Globus pallidus (tissue), 1 donor: Measurements from ENCODE around the gene SEPTIN12.

ENCODE experiments used
- DNase-seq: peaks from one replicate; pipeline ENCODE4 v3.0.0-alpha.2; 2015; ENCODE audit warnings: low spot score

The SEPTIN12 gene, protein sequence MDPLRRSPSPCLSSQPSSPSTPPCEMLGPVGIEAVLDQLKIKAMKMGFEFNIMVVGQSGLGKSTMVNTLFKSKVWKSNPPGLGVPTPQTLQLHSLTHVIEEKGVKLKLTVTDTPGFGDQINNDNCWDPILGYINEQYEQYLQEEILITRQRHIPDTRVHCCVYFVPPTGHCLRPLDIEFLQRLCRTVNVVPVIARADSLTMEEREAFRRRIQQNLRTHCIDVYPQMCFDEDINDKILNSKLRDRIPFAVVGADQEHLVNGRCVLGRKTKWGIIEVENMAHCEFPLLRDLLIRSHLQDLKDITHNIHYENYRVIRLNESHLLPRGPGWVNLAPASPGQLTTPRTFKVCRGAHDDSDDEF

DNA sequence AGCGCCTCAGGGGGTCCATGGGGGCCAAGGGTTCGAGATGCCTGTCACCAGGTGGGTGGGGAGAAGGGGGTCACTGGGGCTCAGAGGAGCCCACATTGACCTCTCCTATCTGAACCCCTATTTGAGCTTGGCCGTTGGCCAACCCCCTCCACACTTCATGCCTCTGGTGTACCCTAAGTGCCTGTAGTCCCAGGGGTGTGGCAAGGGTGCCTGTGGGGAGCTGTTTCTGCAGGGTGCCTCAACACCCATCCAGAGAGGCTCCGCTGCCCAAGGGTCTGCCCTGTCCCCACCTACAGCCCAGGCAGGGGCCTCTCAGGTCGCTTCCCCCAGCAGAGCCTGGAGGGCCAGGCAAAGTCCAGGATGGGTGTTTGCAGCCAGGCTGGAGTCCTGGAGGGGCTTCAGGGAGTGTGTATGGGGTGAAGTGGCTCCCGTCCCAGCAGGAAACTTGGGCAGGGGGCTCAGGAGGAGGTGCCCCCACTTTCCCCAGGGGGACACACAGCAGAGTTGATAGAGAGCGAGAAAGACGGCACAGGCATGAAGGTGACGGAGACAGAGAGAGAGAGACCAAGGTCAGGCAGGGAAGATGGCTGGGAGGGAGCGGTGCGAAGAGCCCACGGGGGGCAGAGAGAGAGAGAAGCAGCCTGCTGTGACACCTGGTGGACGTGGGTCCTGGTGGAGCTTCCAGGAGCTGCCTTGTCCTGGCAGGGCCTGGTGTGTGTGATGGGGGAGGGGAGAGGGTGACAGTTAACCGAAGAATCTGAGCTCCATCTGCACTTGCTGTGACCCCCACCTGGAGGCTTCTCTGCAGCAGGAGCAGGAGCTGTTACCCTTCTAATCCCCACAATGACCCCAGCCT, at the start of gene SEPTIN12:
Gene SEPTIN12 (minus strand): TSS at position 719 of the 856 bp plus-strand sequence. CDS start 700 bp downstream, at position 19.
- no peak for DNase-seq

DNA sequence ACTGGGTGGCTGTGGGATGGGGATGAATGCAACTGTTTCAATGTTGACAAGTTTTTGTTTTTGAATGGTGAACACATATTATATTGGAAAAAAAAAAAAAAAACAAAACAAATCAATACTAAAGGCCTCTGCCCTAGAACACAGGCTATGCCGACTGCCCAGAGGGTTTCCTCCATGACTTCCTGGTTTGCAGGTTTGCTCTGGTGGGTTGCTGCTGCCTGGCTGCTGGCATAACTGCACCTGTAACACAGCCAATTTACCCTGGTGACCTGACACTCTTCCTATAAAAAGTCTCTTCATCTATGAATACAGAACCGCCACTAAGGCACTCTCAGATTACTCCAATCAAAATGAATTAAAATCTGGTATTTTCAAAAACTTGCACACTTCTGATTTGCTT, 48.6 kb upstream of the SEPTIN12 start:
- no peak for DNase-seq

DNA sequence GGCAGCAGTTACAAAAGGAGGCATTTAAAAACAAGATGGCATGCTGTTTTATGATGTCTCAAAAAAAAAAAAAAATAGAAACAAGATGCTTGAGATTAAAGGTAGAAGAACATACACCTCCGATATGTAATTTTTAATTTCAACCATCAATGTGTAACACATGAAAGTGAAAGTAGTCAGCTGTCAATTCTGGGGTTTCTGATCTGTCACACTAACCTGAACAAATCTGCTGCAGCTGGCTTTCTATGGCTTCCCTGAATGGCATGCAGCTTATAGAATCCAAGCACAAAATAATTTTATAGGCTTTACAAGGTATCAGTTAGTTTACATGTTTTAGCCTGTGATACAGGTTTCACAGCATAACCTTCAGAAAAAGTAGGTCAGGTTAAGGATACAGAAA, 45.4 kb upstream of the SEPTIN12 start:
- no peak for DNase-seq

DNA sequence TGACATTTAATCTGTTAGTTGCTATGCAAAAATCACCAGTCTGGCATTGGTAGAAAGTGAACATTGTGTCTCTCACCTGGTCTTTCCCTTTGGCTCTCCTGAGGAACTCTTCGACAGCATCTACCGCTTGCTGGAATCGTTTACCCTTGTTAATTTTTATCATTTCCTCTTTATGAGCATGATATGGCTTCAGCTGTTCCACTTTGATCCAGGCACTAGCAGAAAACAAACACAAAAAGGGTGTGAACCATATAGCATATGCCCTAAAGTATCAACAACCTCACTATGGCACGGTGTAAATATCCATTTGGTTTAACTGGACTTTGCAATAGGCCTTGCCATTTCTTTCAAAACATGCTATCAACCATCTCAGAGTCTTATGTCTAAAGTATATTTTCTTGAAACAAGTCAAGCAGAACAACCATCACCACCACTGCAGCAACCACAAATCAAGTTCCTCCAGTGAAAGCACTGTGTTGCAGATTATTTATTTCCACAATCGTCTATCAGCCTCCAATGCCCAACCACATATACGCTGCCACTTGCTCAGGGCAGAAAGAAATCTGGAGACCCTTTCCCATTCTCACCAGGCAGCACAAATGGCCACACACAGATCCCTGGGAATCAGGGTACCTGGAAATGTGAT, 44.7 kb upstream of the SEPTIN12 start:
- DNase-seq, result no peak

DNA sequence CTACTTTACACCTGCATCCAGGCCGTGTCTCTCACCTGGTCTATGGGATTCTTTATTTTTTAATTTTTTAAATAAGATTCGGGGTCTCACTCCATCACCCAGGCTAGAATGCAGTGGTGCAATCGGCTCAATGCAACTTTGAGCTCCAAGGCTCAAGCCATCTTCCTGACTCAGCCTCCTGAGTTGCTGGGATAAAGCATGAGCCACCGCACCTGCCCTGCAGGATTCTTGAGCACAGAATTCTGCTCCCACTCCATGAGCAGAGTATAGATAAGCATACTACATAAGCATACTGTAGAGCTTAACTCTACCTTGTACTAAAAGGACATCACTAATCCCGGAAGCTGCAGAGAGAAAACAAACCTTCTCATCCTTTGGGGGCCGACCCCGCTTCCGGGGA, 43.5 kb upstream of the SEPTIN12 start:
- no peak for DNase-seq

DNA sequence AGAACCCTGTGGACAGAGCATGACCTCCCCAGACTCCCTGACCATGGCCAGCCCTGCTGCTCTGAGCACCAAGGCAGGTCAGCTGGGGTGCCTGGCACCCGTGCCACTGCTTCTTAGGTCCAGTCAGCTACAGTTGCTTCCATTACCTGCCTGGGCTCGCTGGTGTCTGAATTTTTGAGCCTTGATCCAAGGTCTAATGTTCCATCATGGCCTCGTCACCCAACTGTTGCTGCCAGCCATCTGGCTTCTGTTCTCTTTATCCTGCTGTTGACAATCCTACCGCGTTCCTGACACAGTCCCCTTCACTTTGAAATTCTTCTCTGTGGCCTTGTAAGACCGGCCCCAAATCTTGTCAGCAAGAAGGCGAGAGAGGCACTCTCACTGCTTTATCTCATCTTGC, 42.3 kb upstream of the SEPTIN12 start:
- no peak for DNase-seq

DNA sequence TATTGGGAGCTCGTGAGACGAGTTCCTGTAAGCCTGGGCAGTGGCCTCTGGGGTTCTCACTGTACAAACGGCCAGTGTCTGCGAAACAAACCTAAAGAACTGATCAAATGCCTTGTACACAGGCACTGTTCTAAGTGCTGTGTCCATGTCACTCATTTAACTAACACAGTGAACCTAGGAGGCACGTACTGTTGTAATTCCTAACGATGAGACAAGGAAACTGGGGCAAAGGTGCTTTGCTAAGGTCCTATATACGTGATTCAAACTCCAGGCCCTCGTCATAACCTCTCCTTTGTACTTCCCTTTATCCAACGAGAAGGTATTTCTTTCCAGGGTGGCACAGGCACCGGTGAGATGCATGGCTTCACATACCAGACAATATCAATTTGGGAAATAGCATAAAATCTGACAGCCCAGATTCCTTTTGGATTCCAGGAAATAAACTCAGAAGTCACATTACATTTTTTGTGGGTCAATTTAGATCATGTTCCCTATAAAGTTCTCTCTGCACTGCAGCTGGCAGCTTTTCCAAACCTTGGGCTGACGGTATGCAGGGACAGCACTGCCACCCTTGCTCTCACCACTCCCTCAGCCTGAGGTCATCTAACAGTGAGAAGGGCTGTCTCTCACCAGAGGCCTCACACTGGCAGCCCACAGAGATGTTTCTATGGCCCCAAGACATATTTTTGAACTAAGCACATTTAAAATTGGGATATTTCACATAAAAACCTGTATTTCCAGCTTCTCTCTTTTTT, 40.6 kb upstream of the SEPTIN12 start:
- DNase-seq, result no peak

DNA sequence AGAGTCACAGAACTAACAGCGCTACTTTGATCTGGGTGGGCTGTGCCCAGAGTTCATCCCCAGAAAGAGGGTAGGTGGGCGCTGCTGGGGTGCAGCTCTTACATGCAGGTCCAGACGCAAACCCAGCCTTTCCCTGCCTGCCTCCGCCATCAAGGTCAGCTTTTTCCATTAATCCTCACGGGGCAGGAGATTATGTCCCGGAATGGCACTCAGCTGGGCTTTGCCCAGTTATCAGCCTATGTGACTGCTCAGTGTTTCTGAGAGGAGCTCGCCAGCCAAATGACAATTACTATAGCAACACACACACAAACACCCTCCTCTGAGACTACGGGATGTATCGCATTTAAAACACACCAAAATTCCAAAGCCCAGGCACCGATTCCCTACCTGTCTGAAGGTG, 38.8 kb upstream of the SEPTIN12 start:
- DNase-seq, result no peak

DNA sequence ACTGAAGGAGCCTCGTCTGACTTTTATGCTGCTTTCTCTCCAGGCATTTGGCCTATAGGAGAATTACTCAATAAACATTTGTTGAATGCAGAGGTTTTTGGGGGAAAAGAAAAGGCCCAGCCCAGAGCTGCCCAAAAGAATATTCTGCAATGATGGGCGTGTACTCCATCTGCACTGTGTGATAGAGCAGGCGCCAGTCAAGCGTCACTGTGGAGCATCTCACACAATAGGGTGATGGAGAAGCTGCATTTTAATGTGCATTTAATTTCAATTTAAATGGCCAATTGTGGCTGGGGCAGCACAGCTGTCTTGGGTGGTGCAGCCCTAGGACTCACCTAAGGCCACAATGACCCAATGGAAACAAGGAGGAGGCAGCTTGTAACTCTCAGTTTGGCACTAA, 38.4 kb upstream of the SEPTIN12 start:
- DNase-seq, result no peak

DNA sequence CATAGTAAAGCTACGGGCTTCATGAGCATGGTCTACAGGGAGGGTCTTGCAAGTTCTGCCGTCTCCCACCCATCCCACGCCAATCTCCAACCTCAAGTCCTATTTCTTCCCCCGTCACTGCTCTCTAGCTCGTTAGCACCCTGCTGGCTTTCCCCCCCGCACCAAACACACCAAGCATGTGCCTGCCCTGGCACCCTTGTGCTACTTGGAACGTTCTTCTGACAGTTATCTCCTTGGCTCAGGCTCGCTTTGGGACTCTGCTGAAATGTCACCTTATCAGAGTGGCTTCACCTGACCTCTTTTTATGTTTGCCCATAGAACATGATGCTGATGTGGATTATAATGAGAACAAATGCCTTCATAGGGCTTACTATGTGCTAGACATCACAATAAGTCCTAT, 37.1 kb upstream of the SEPTIN12 start:
- DNase-seq, result no peak

DNA sequence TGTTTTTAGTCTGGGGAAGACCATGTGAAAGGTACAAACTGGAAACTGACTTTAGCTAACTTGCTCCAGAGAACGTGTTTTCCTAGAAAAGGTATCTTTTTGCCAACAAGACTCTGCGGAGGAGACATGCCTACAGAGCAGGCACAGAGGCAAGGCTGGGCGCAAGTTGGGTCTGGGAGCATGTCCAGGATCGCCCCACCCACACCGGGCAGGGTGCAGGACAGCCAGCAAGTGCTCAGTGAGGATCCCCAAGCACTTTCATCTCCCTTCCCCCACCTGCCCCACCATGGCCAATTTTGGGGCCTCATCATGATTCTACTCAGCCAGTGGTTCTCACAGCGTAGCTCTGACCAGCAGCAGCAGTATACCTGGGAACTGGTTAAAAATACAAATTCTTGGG, 32.5 kb upstream of the SEPTIN12 start:
- no peak for DNase-seq

DNA sequence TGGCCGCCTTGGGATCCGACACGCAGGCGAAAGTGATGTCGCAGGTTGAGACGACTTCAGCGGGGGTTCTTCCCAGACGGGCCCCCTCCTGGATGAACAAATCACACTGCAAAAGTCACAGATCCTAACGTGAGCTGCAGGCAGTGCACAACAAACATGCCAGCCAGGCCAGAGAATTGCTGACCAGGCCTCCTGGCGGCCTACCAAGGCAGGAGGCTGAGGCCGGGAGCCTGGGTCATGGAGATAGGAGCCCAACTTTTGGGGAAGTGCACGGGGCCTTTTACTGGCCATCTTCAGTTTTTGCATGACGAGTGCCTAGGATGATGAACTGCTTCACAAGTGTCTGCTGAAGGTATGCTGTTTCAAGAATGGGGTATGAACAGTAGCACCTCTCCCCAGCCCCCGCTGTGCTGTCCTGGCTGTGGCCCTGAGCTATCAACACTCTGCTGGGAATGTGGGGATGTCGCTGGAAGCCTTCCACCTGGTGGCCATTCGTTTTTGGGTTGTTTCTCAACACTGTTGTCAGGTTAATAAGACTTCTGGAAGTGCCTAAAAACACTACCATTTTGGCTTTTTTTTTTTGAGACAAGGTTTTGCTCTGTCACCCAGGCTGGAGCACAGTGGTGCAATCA, 26.5 kb upstream of the SEPTIN12 start:
- no peak for DNase-seq

DNA sequence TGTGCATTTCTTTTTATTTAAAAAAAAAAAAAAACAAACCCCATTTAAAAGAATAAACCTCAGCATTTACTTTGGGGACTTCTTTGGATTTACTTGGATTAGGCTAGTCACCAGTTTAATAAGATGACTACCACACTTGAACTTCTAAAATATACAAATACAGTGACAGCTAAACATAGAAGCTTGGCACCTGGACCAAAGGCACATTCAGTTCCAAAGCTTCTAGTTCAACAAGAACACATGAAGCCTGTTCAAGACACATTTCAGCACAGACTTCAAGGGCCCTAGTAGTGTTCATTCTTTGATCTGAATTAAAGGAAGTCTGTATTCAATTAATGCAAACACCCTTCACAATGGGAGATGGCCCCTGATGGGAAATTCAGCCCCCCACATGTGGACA, 25.9 kb upstream of the SEPTIN12 start:
- DNase-seq, result no peak

DNA sequence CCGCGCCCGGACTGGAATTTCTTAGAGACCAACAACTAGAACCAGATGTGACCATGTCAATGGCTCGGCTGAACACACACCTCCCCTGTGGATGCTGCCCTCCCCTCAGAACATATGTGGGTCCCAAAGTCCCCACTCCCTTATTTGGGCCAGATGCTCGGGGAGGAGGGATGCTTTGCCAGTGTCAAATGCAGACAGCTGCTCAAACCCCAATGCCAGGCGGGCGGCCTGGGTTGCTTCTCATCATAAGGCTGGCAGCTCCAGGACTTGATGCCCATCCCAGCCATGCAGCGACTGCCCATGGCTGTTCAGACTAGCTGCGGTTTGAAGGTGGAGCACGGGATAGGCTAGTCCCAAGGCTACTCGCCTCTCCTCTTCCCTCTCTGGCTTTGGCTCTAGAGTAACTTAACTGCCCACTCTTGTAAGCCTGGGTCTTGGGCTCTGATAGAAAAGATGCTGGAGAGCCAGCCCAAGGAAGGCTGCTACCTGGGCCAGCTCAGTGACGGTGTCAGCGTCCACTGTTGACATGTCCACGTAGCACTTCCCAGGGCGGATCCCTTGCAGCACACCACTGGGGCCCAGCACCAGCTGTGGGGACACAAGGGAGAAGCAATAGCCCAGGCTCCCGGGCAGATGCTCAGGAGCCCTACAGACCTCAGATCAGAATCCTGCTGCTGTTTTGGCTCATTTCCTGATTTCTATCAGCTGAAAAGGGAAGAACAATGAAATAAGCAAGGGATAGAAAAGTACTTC, 25.3 kb upstream of the SEPTIN12 start:
- DNase-seq, result no peak

DNA sequence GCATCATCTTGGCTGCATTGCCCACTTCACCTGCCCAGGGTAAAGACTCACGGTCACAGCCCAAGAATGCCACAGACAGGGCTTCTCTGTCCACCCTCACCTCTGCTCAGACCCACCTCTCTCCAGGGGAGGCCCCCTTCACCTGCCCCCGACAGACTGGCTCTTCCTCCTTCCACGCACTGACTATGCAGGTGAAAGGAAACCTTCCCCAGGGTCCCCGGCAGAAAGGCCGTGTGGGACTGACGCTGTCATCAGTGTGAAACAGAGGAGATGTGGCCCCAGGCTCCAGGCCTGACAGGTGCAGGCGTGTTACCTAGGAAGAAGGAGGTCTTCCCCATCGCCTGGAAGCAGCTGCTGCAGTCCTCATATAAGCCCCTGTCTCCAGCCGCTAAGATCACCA, 23.6 kb upstream of the SEPTIN12 start:
- no peak for DNase-seq

DNA sequence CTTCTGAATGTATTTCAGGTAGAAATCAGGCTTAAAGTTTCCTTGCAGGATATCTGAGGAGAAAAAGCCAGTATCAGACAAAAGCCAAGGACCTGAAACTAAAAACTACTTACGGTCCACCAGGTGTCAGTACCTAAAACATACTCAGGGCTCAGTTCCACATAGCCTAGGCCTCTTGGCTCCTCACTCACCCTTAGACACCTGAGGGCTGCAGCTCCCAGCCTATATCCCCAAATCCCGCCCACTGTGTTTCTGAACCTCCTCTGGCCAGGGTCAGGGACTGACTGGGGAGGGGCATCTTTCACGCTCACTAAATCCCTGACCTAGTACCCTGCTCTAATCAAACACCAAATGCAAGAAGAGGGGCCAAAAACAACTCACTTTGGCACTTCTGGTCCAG, 23.1 kb upstream of the SEPTIN12 start:
- no peak for DNase-seq

DNA sequence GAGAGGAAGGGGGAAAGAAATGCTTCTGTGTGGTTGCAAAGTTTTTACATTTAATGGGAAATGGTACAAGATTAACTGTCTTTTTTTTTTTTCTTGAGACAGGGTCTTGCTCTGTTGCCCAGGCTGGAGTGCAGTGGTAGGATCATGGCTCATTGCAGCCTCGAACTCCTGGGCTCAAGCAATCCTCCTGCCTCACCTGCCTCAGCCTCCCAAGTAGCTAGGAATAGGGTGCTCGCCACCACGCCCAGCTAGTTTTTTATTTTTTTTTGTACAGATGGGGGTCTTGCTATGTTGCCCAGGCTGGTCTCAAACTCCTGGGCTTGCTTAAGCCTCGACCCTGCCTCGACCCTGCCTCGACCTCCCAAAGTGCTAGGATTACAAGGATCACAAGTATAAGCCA, 18.1 kb upstream of the SEPTIN12 start:
- DNase-seq, result no peak

DNA sequence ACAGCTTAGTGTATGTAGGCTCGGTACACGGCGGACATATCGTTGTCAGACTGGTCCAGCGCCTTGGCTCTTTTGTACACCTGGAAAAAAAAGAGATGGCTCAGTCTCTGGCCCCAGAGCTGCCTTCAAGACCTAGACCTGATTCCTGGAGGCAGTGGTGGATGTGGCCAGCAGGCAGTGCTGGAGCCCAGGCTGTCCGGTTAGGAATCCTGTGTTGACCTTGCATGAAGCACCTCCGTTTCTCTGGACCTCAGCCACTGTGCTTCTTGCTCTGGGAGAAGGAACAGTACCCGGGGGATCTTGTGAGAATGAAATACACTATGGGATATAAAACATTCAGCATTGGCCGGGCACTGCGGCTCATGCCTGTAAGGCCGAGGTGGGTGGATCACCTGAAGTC, 17.1 kb upstream of the SEPTIN12 start:
- DNase-seq, result no peak

DNA sequence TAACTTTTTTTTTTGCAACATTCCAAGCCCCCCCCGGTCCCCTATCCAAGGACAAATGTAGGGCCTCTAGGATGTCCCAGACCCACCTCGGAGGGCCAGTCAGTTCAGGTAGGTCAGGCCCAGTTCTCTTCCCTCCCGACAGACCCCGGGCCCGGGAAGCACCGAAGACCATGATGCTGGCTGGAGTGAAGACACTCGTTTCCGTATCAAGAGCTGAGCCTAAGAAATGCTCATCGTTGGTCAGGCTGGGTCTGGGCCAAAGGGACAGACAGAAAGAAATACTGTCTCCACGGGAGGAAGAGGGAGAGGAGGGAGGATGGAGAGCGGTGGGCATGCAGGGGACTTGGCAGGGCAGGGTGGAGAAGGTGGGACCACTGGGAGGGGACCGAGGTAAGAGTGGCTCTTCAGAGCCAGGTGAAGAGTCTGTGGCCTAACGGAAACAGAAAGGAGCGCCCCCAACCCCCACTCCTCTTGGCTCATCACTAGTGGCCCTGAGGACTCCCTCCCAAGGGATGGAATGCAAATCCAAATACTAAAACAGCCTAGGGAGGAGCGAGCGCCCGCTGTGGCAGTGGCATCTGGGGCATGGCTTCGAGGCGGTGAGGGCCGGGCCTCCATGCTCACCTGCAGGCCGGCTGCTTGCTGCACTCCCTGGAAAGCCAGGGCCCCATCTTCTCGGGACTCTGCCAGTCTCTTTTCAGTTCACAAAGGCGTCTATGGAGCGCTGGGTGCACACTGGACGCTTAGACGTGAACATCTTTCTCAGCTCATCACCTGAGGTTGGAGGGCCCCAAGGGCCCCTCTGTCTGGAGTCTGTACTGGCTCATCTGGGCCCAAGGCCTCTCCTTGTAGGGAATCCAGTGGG, 16.0 kb upstream of the SEPTIN12 start:
- no peak for DNase-seq

DNA sequence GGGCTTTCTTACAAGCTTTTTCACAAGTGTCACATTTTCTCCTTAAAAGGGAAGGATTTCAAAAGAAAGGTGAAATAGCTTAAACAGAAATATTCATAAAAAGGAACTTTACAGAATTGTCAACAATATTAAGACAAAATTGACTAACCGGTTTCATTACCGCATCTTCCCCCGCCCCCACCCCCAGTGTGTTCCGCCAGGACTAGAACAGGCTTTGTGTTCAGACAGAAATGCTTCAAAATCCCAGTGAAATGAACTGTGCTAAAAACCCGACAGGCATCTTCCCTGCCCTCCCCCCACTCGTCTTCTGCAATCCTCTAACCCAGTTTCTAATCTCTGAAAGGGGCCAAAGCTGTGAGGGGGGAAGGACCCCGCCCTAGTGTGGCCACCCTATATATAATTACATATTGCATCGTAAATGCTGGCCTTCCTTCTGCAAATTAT, 15.3 kb upstream of the SEPTIN12 start:
- no peak for DNase-seq
